Lung microvascular endothelial cell (primary cell): ENCODE results near the gene WHRN. TPM values are rescaled to one million over a fixed set of nuclear protein-coding genes. Genes with fewer than 3 reads are reported as not detected.

Source experiments
- DNase-seq, 2 donors: peaks; one replicate each; pipeline versions ENCODE4 v3.0.0 to v3.0.0-alpha.2; 2010; ENCODE audit warnings: low read depth in 2 of 2
- total RNA-seq: library from RNA; depleted of rRNA; stranded (reverse); fragments of >200 nt; gene quantifications from 2 replicates; pipeline ENCODE4 v1.2.1, GENCODE V29; 2014

WHRN gene
- total RNA-seq, result 0.20 and 0.22 TPM in 2 replicates

DNA sequence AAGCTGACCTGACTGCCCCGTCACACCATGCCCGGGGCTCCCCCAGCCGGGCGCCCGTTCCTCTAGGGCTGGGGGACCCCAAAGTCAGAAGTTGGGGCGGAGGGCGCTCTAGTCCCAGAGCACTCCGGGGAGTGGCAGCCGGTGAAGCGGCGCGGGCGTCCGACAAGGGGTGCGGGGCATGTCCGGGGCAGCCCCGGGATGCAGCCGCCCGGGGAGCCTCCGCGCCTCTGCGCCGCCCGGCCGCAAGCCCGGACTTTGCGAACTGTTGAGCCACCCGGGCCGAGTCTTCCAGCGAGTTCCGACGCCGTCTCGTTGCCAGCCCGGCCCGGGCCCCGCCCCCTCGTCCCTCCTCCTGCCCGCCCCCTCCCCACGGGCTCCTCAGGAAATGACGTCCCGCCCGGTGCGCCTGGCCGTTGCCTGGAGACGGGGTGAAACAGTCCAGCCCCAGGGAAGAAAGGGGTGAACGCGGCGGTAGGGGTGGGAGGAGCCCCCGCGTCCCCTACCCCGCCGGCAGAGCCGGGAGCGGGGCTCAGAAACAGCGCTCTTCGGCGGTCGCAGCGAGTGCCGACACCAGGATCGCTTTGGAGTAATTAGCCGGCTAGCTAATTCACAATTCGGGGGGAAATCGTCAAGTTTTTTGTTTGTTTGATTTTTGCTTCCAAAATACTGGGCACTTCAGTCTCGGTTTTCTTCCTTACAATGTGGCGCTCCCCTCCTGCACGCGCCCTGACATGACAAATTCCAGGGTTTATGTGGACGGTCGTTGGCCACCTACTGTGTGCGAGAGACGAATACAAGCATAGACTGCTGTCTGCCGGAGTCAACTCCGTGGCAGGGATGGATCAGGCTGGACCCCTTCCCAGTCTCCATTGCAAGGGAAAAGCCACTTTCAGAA, at the start of gene WHRN:
Gene WHRN, minus strand, starts transcription at position 287 of the 895 bp plus-strand sequence. CDS start 672 bp downstream, outside the sequence.
- peak; percentile 93 for DNase-seq

DNA sequence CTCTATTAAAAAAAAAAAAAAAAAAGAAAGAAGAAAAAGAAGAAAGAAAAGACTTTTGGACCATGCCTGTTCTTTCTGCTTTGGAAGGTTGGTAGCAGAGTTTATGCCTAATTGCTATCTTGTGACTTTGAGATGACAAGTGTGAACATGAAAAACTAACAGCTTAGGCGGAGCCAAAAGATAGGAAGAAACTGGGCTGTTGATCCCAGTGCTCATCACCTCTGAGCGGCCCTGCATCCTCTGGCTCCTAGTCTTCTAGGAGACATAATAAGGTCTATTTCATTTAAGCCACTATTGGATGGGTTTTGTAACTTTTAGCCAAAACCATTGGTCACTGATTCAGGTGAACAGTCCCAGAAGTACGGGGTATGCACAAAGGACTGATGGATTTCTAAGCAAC, 47.9 kb upstream of the WHRN start:
- no peak for DNase-seq

DNA sequence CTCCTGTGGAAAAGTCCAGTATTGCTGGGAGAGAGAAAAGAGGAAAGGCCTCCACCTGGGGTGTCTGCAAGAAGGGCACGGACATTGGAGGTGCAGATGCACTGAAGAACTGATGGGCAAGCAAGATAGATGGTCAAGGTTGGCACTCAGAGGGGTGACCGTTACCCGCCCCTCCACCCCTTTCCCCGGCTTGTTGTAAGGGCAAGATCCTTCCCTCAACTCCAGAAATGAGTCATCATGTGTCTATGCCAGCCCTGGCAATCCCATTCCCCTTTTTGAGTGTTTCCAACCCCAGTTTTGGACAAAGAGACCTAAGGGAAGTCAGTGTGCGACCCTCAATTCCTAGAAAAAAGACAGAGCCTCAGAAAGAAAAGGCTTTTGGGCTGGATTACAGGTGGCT, 47.4 kb upstream of the WHRN start:
- DNase-seq, result peak in 1 of 2 donors; percentile 28

DNA sequence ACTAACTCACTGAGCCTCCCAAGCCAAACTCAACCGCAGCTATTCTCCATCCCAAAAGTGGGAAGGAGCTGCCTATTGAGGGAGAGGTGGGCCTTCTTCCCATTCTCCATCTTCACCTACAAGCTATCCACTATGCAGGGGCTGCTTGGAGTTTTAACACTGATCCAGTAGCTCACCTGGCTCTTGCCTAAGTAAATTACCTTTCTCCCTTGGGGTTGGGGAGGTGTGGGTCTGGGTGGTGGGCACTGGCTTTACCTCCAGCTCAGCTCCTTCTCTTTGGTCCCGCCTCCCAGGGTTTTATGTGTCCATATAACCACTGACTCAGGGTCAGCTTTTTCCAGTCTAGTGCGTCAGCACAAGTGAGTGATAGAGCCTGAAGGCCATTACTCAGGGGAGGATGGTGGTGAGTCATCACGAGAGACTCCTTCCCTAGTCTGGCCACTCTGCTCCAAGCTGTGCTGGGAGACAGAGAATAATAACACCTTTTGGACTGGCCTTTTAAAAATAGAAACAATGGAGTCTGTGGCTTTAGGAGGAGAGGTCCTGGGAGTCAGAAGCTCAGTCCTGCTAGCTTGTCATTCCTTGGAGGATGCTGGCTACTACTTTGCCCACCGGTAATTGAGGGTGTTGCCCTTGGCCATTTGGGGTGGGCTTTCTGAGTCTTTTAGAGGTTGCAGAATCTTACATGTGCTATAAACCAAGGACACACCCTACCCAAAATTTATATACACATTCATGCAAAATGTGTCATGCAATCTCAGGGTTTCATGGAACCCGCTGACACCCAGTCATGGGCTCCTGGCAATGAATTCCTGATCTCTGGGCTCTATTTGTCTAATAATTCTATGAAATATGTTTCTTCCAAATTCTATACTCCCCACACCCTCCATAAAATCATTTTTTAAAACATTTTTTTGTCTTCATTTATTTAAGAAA, 46.7 kb upstream of the WHRN start:
- peak; percentile 13 to 98 for DNase-seq

DNA sequence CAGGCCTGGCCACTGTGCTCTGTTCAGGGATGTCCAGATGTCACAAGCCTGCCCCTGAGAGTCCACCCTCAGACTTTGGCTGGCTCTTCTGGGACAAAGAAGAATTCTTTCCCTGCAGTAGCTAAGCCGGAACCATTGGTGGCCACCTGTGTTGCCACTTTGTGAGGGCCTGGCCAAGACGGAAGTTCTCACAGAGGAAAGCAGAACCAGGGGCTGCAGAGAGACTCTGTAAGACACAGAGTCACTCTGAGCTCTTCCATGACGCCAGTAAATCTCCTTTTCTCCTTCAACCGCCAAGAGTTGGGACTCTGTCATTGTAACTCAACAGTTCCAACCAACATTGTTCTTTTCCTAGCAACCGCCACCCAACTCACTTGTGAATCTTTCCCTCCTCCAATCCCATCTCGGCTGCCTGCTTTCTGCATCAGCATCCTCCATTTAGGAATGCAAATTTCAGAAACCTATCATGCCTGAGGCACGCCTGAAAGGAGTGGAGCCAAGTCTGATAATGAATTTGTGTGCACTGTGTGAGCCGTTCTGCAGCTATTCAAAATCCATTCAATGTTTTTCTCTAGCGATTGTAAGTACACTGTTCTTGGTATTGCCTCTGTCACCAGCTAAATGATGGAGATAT, 44.5 kb upstream of the WHRN start:
- DNase-seq, result no peak

DNA sequence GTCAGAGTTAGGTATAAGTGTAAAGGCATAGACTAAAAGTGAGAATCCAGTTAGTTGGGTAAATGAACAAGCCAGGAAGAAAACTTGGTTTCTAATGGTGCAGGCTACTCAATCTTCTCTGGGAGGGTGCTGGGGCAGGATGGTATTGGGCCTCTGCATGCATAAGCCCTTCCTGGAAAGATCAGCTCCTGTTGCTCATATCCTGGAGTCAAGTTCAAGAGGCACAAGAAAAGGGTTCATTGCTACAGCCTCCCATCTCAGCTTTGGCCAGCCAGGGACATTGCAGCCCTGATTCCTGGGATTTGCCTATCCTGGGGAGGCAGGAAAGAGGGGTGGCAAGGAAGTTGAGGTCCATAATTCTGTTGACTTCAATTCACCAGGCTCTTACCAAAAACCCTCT, 41.6 kb upstream of the WHRN start:
- peak in 1 of 2 donors; percentile 79 for DNase-seq

DNA sequence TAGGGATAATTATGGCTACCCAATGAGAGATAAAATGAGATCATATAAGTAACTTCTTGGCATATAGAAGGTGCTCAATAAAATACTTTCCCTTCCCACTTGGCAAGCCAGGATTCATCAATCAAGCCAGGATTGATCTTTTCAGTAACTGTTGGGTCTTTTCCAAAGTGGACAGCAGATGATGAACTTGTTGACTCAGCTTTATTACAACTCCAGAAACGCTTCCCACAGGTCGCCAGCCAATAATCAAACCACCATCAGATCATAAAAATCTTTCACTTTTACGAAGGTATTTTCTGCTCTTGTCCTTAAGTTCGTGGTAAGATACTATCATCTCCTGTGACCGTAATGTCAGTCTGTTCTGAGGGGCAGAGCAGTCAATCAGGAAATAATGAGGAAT, 39.8 kb upstream of the WHRN start:
- DNase-seq, result no peak

DNA sequence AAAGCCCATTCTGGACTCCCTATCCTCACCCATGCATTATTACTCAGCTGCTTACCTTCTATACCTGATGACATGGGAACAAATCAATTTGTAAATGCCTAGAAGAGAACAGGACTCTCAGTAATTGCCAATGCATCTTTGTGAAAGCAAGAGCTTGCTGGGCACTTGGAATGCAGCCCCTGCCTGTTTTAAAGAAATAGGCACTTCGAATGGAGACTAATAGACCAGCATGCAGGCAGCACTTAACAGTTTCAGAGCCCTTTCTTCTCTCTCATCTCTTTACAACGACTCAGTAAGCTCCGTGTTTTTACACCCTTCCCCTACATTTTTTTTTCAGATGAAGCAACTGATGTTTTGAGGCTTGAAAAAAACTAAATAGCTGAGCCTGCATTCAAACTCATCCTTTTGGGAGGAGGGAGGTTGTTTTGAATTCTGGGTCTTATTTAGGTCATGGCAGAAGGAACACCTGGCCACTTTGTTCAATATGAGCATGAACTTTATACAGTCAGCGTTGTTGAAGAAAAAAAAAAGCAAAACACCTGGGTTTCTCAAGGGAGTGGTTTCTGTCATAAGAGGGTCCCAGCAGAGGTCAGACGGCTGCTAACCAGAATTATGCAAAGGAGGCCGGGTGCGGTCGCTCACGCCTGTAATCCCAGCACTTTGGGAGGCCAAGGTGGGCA, 34.6 kb upstream of the WHRN start:
- no peak for DNase-seq

DNA sequence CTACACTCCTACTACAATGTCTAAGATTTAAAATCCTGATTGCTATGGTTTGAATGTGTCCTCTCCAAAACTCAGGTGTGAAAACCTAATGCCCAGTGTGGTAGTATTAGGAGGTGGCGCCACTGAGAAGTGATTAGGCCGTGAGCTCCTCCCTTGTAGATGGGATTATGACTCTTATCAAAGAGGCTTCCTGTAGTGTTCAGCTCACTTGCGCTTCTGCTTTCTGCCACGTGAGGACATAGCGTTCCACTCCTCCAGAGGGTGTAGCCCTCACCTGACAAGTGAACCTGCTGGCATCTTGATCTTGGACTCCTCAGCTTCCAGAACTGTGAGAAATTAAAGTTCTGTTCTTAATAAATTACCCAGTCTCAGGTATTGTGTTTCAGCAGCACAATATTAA, 33.0 kb upstream of the WHRN start:
- peak; percentile 5 to 21 for DNase-seq

DNA sequence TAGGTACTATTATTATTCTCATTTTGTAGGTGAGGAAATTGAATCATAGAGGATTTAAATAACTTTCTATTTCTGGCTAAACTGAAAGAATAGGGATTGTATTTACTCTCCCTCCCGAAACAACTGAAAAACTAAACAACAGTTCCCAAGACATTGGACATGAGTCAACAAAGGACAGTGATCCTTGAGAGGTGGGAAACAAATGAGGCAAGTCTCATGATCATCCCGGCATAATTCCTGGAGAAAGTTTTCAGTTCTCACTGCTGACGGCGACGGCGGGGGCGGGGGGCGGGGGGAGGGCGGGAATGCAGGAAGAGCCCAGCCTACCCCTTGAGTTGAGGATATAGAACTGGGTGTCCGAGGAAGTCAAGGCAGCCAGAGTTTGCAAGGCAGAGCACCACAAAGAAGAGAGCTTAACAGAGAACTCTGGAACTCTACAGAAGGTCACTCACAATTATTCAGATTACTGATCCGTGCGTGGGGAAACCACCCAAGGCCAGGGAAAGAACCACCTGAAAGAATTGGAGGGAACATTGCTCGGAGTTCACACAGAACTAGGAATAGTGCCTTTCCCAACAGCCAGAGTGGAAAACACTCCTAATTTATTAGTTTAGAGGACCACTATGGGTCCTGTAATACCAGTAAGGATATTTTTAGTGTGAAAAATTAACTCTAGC, 27.4 kb upstream of the WHRN start:
- peak in 1 of 2 donors; percentile 40 for DNase-seq

DNA sequence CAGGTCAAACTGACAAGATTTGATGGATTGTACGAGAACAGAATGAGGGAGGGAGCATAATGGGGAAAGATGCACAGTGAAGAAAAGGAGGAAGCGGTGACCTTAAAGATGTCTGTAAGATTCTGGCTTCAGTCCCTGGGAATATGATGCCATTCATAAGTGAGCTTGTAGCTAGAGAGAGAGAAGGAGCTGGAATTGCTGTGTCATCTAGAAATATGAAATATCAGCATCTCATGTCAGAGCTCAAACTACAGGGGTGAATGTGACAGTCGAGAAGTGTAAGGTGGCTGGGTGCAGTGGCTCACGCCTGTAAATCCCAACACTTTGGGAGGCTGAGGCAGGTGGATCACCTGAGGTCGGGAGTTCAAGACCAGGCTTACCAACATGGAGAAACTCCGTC, 24.0 kb upstream of the WHRN start:
- DNase-seq, result no peak

DNA sequence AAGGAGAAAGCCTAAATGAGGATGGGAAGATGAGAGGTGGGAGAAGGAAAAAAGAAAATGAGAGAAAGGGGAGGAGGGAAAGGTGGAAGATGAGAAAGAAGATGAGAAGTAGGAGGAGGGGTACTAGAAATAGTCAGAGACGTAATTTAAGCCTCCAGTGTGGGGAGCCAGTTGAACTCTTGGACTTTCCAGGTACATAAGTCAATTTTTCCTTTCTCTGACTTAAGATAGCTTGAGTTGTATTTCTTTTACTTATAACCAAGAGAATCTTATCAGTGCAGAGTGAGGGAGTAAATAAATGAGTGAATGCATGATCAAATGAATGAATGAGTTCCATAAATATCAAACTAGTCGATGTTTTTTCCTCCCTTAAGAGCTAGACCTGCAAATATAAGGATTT, 21.5 kb upstream of the WHRN start:
- DNase-seq, result no peak

DNA sequence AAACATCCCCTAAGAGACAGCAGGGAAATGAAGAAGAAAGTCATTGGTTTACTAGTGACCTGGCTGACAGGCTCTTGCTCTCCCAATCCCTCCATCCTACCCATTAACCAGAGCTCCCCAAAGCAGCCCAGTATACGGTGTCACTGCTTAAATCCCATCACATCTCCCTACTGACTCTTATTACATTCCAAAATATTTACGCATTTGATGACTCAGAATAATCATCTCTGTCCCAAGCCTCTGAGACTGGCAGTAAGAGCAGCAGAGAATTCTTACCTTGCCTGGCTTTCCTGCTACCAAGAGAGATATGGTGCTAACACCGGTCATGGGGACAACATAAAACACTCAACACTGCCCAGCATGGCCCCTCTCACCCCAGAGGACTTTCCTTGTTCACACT, 20.2 kb upstream of the WHRN start:
- no peak for DNase-seq

DNA sequence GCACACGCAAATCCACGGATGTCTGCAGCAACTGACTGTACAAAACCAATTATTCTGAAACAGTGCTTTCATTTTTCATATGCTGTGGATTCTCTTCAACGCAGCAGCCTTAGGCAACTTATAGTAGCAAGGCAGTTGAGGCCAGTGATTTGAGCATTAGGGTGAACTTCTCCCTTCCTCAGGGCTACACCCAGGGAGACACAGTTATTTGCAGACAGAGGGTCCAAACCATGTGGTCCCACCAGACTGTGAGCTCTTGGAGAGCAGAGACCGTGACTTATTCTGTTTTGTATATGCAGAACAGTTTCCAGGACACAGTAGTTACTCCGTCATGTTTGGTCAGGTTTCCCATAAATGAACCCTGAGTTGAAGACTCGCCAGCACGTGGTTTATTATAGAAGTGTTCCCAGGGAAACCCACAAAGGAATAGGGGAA, 19.0 kb upstream of the WHRN start:
- no peak for DNase-seq

DNA sequence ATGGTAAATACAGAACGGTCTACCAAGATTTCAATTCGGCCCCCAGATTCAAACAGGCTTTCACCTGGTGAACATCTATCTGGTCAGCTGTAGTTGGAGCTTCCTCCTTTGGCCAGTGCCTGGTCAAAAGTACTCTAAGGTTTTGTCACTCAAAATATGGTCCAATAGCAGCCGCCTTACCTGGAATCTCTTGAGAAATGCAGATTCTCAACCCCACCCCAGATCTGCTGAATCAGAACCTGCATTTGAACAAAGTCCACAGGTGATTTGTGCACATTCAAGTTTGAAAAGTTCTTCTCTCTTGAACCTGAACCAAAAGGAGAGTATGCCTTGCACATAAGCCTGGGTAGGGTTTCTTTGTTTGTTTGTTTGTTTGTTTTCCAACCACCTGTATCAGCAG, 17.6 kb upstream of the WHRN start:
- DNase-seq, result no peak

DNA sequence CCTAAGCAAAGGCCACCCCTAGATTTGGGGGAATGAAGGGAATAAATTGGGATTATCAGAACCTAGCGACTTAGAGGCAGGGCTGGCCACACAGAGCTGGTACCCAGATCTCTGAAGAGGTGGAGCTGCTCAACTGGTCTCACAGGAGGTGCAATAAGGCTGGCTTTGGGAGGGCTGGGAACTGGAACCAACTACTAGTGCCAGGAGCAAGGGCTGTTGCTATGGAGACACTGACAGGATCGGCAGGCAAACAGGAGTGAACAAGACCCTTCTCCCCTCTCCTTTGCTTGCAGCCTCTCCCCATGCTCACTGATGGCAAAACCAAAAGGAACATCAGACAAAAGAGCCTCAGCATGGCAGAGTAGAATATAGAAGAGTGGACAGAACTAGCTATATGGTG, 17.0 kb upstream of the WHRN start:
- no peak for DNase-seq

DNA sequence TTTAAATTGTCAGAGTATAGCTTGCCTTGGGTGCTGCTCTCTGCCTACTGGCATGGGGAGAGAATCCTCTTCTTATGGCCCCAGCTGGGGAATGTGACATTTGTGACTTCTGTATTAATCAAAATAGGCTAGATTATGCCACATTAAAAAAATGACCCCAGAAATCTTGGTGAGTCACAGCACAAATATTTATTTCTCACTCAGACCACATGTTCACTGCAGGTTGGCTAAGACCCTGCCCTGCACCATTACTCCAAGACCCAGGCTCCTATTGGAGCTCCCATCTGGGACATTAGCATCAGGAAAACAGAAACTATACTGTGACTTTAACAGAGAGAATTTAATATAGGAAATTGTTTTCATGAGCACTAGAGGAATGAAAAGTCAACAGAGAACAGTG, 16.6 kb upstream of the WHRN start:
- DNase-seq, result no peak

DNA sequence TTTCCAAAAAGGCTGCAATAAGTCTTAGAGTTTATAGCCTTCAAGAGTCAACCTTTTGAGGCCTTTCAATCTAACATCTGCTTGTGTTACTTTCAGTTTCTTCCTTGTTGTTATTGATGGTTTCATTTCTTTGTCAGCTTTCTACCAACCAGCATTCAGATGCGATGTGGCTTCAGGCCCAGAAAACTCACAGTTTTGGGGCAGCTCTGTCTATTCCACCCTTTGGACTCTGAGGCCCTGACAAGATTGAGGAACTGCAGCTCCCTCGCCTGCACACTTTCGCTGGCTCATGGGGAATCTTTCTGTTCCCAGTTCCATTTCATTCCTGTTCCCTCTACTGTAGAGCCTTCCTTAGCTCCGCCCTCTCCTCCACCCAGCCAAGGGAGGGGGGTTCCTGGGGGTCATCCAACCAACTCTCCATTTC, 13.3 kb upstream of the WHRN start:
- DNase-seq, result no peak

DNA sequence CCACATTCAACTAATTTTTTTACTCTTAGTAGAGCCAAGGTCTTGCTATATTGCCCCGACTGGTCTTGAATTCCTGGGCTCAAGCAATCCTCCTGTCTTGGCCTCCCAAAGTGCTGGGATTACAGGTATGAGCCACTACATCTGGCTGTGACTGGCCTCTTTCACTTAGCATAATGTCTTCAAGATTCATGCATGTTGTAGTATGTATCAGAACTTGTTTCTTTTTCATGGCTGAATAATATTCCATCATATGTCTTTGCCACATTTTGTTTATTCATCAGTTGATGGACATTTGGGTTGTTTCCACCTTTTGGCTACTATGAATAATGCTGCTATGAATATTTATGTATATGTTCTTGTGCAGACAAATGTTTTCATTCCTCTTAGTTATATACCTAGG, 12.8 kb upstream of the WHRN start:
- no peak for DNase-seq

DNA sequence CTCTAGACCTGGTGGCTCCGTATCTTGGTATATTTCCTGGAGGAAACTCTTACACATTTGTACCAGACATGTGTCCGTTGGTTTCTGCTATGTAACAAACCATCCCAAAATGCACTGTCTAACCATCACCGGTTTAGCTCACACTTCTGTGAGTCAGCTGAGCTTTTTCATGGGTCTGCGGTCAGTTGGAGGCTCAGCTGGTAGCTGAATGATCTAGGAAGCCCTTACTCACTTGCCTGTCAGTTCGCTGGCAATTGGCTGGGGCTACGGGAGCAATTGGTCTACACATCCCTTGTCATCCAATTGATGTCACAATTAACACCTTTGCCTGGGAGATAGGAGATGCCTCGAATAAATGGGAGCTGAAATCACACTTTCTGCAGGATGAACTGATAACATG, 11.6 kb upstream of the WHRN start:
- DNase-seq, result peak in 1 of 2 donors; percentile 77

DNA sequence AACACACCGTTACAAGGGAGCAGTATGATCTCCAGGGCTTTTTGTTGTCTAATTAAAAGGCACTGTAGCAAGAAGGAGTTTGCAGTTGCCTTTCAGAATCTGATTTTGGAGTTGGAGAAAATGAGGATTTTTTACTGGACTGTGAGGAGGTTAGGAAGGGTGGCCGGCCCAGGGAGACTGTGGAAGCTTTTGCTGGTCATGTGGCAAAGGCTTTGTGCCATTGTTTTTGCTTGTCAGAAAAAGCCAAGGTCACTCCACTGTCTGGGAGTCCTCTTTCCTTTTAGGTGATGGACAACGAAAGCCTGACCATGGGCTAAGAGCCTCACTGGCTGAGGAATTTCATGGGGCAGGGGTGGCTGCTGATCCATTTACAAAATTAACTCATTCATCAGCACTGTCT, 10.3 kb upstream of the WHRN start:
- no peak for DNase-seq
